Nephron progenitor cell (in vitro differentiated cells): Measurements from ENCODE around the gene DNAI1.

ENCODE experiments used
- DNase-seq: peaks from one replicate; pipeline ENCODE4 v3.0.0; 2021
- H3K27ac Mint-ChIP-seq: 2 replicates; pipeline ENCODE4 v1.8.0; 2021; ENCODE audit warnings: mild to moderate bottlenecking, moderate library complexity, mixed read lengths
- H3K27me3 Mint-ChIP-seq: 2 replicates; pipeline ENCODE4 v1.8.0; 2021; ENCODE audit warnings: mild to moderate bottlenecking, low read depth, mixed read lengths; ENCODE audit not compliant: poor library complexity
- H3K36me3 Mint-ChIP-seq: 2 replicates; pipeline ENCODE4 v1.8.0; 2021; ENCODE audit warnings: low read depth, mixed read lengths
- H3K4me1 Mint-ChIP-seq: 2 replicates; pipeline ENCODE4 v1.8.0; 2021; ENCODE audit warnings: mixed read lengths
- H3K4me3 Mint-ChIP-seq: 2 replicates; pipeline ENCODE4 v1.8.0; 2021; ENCODE audit warnings: mild to moderate bottlenecking, moderate library complexity, mixed read lengths
- H3K9me3 Mint-ChIP-seq: 2 replicates; pipeline ENCODE4 v1.8.0; 2021; ENCODE audit warnings: mild to moderate bottlenecking, moderate library complexity, mixed read lengths
- CTCF ChIP-seq: fragments of 200-600 bp; sonication (generic); IDR thresholded peaks from 2 replicates; pipeline ENCODE4 v1.5.0; 2021; ENCODE audit warnings: antibody characterized with exemption

Gene DNAI1

GRCh38 chr9:34498553-34498952 is 39.9 kb downstream of the DNAI1 start:
- Mint-ChIP-seq H3K4me3 (no peak overlapping the region), H3K27me3 (peaks cover 22% of the 10 kb centered on the region), H3K36me3 (no peaks in the 10 kb centered on the region), H3K27ac (no peak overlapping the region), H3K4me1 (no peaks in the 10 kb centered on the region), H3K9me3 (no peaks in the 10 kb centered on the region)
- DNase-seq, result no peak
- TF ChIP-seq CTCF, result no peak

- Mint-ChIP-seq H3K4me1 (no peaks in the 10 kb centered on the region), H3K4me3 (no peak overlapping the region), H3K27ac (no peak overlapping the region), H3K36me3 (no peaks in the 10 kb centered on the region), H3K27me3 (peaks cover 27% of the 10 kb centered on the region), H3K9me3 (no peaks in the 10 kb centered on the region)
- TF ChIP-seq CTCF, result no peak
- no peak for DNase-seq
Measured at GRCh38 chr9:34499076-34499475, 40.5 kb downstream of the DNAI1 start.

- H3K4me3 Mint-ChIP-seq, result no peak overlapping the region
- DNase-seq, result peak; percentile 82
- H3K9me3 Mint-ChIP-seq, result no peaks in the 10 kb centered on the region
- H3K4me1 Mint-ChIP-seq, result no peaks in the 10 kb centered on the region
- no peaks in the 10 kb centered on the region for H3K36me3 Mint-ChIP-seq
- H3K27ac Mint-ChIP-seq, result no peak overlapping the region
- peak; percentile 98 for TF ChIP-seq CTCF
- H3K27me3 Mint-ChIP-seq, result peaks cover 39% of the 10 kb centered on the region
Measured at GRCh38 chr9:34500623-34501267, 42.1 kb downstream of the DNAI1 start.

GRCh38 chr9:34501372-34501771 is 42.8 kb downstream of the DNAI1 start:
- Mint-ChIP-seq H3K4me3 (no peak overlapping the region), H3K27ac (no peak overlapping the region), H3K9me3 (no peaks in the 10 kb centered on the region), H3K4me1 (no peaks in the 10 kb centered on the region), H3K27me3 (peaks cover 45% of the 10 kb centered on the region), H3K36me3 (no peaks in the 10 kb centered on the region)
- no peak for DNase-seq
- TF ChIP-seq CTCF, result no peak

GRCh38 chr9:34501889-34502425 is 43.4 kb downstream of the DNAI1 start:
- H3K27ac Mint-ChIP-seq, result no peak overlapping the region
- H3K36me3 Mint-ChIP-seq, result no peaks in the 10 kb centered on the region
- no peaks in the 10 kb centered on the region for H3K4me1 Mint-ChIP-seq
- H3K27me3 Mint-ChIP-seq, result peaks cover 46% of the 10 kb centered on the region
- peak; percentile 27 for TF ChIP-seq CTCF
- no peak for DNase-seq
- no peaks in the 10 kb centered on the region for H3K9me3 Mint-ChIP-seq
- H3K4me3 Mint-ChIP-seq, result no peak overlapping the region

- no peaks in the 10 kb centered on the region for H3K36me3 Mint-ChIP-seq
- no peaks in the 10 kb centered on the region for H3K9me3 Mint-ChIP-seq
- peaks cover 43% of the 10 kb centered on the region for H3K27me3 Mint-ChIP-seq
- no peak for TF ChIP-seq CTCF
- H3K27ac Mint-ChIP-seq, result no peak overlapping the region
- H3K4me1 Mint-ChIP-seq, result no peaks in the 10 kb centered on the region
- no peak overlapping the region for H3K4me3 Mint-ChIP-seq
- no peak for DNase-seq
Measured at GRCh38 chr9:34502471-34502870, 43.9 kb downstream of the DNAI1 start.
